Common myeloid progenitor, CD34-positive (primary cell): ENCODE measurements around the gene FBXW7.

Experiments used
- CTCF ChIA-PET: fragments of 350-600 bp; sonication (Branson Sonifier 250); formaldehyde crosslinking; loops from one replicate; lab custom pipeline; 2021; ENCODE audit warnings: antibody characterized with exemption; lab: Charles Lee
- POLR2A ChIA-PET: fragments of 350-600 bp; sonication (Branson Sonifier 250); formaldehyde crosslinking; loops from one replicate; lab custom pipeline; 2021; ENCODE audit warnings: antibody characterized with exemption; lab: Charles Lee
- DNase-seq, 3 donors: peaks; one replicate each; pipeline versions ENCODE4 v3.0.0 to v3.0.0-alpha.2; 2013
- H3K27ac ChIP-seq, 2 experiments: 1 replicate in 1 of 2; 2 replicates in 1 of 2; pipeline ENCODE4 v1.7.0; 2013; ENCODE audit warnings: inconsistent platforms in 2 of 2, low read length in 2 of 2, mild to moderate bottlenecking in 2 of 2, low read depth in 1 of 2, moderate library complexity in 1 of 2; ENCODE audit not compliant: severe bottlenecking in 2 of 2, insufficient read depth in 1 of 2, poor library complexity in 1 of 2
- H3K27me3 ChIP-seq, 5 experiments: replicated peaks in 2 of 5; 1 replicate in 3 of 5; 2 replicates in 2 of 5; pipeline versions ENCODE4 v1.6.1 to v1.7.0; 2013; ENCODE audit warnings: low read length in 4 of 5, mild to moderate bottlenecking in 2 of 5, moderate library complexity in 2 of 5, inconsistent platforms in 1 of 5; ENCODE audit not compliant: insufficient read depth in 5 of 5, control insufficient read depth in 4 of 5
- H3K36me3 ChIP-seq, 4 experiments: 1 replicate in 2 of 4; 2 replicates in 2 of 4; pipeline versions ENCODE4 v1.6.1 to v1.7.0; 2013; ENCODE audit warnings: low read length in 3 of 4, control low read depth in 1 of 4, mild to moderate bottlenecking in 1 of 4; ENCODE audit not compliant: control insufficient read depth in 4 of 4, insufficient read depth in 4 of 4
- H3K4me1 ChIP-seq, 4 experiments: 1 replicate in 3 of 4; 2 replicates in 1 of 4; pipeline versions ENCODE4 v1.6.1 to v1.7.1; 2013; ENCODE audit warnings: low read length in 3 of 4, mild to moderate bottlenecking in 3 of 4, control low read depth in 1 of 4, inconsistent platforms in 1 of 4, moderate library complexity in 1 of 4; ENCODE audit not compliant: control insufficient read depth in 4 of 4, insufficient read depth in 4 of 4; ENCODE audit errors: control extremely low read depth in 1 of 4
- H3K4me3 ChIP-seq, 7 experiments: 1 replicate in 4 of 7; 2 replicates in 3 of 7; pipeline versions ENCODE4 v1.5.1 to v1.7.0; 2013; ENCODE audit warnings: mild to moderate bottlenecking in 7 of 7, low read length in 6 of 7, moderate library complexity in 6 of 7, inconsistent platforms in 2 of 7, low read depth in 2 of 7, control low read depth in 1 of 7; ENCODE audit not compliant: insufficient read depth in 4 of 7, control insufficient read depth in 1 of 7; ENCODE audit errors: extremely low read depth in 1 of 7
- H3K9me3 ChIP-seq, 5 experiments: 1 replicate in 4 of 5; 2 replicates in 1 of 5; pipeline versions ENCODE4 v1.6.1 to v1.7.1; 2013; ENCODE audit warnings: low read length in 4 of 5, mild to moderate bottlenecking in 2 of 5, inconsistent platforms in 1 of 5, low read depth in 1 of 5, moderate library complexity in 1 of 5; ENCODE audit not compliant: control insufficient read depth in 4 of 5, insufficient read depth in 2 of 5; ENCODE audit errors: control extremely low read depth in 1 of 5
- WGBS: methylation state at CpG from one replicate; pipeline ENCODE4 v1.1.5; 2013; ENCODE audit not compliant: insufficient coverage; 5-methylcytosine and 5-hydroxymethylcytosine counted together

The FBXW7 gene

DNA sequence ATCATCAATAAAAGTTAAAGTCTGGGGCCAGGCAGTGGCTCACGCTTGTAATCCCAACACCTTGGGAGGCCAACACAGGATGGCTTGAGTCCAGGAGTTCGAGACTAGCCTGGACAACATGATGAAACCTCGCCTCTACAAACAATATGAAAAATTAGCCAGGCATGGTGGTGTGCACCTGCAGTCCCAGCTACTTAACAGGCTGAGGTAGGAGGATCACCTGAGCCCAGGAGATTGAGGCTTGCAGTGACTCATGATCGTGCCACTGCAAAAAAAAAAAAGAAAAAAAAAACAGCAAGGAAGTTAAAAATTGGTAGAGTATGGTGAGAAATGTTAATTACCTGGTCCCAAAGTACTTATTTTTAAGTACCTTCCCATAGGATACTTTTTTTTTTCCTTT lies 27.5 kb downstream of the FBXW7 start:
- Histone ChIP-seq H3K27me3 (no peaks in the 10 kb centered on the region), H3K36me3 (peaks cover 0 to 5% (median 2%) of the 10 kb centered on the region in 4 experiments), H3K9me3 (no peaks in the 10 kb centered on the region), H3K4me3 (no peak overlapping the region), H3K4me1 (no peaks in the 10 kb centered on the region), H3K27ac (no peak overlapping the region)
- CTCF ChIA-PET: interaction anchor here (13.4 kb wide), 1 partner anchor 131 kb away, joined by 182 read pairs; no protein-coding TSS in a partner anchor
- 97% methylated on average over 3 of the region's 4 CpGs for WGBS
- DNase-seq: no peak
- POLR2A ChIA-PET: no interaction called here

DNA sequence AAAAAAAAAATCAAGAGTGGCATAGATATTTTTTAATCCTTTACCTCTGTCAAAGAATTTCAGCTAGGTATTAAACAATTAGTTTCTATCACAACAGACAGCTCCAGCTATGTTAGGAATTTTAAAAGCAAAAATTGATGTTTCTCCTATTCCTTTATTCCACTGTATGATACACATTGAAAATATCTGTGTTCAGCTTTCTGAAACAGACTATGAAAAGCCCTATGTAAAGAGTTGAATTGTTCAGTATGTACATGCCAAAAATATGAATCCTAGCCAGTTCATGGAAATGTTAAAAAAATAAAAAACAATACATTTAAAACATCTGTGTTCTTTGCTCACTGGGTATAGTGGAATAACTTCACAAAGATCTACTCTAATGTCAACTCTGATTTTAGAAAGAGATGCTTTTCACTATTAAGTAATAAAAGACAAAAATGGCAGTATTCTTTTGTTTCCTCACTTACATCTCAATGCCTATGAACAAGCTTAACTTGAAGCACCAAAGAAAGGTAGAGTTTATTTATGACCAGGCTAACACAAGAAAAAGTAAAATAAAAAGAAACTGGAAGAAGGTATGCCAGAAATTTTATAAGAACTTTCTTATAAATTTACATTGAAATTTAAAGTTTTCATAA lies 32.1 kb downstream of the FBXW7 start:
- Histone ChIP-seq H3K27ac (no peak overlapping the region), H3K27me3 (no peaks in the 10 kb centered on the region), H3K9me3 (no peaks in the 10 kb centered on the region), H3K4me1 (peaks cover 0 to 7% (median 1%) of the 10 kb centered on the region in 4 experiments), H3K36me3 (peaks cover 0 to 5% (median 2%) of the 10 kb centered on the region in 4 experiments), H3K4me3 (no peak overlapping the region)
- no peak for DNase-seq
- ChIA-PET POLR2A (no interaction called here), CTCF (interaction anchor here (1.2 to 13.4 kb wide), 4 partner anchors 11 to 136 kb away, joined by 3 to 182 read pairs (median 16); no protein-coding TSS in a partner anchor)

DNA sequence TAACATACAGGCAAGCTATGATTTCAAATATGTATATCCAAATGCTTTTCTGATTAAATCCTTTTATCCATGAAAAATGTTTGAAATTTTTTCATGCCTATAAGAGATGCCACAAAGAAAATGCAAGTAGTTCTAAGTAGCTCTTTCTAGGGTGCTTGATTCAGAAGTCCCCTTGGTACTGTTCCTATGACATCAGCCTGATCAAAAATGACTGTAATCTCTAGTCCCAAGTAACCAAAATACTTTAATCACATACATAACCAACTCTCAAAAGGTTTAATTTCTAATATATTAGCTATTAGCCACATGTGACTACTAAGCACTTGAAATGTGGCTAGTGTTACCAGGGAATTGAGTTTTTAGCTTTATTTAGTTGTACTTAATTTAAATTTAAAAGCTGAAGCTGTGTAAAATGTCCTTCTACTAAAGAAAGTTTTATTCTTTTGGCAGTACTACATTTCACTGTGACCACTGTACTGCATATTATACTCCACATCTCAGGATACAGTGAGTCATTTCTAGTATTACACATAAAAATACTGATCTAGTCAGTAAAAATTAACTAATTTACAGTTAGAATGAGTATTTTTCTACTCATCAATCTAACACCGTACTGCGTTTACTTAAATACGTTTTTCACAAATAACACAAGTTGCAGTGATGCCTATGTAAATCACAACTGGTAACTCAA lies 33.9 kb downstream of the FBXW7 start:
- Histone ChIP-seq H3K27ac (no peak overlapping the region), H3K9me3 (no peaks in the 10 kb centered on the region), H3K27me3 (no peaks in the 10 kb centered on the region), H3K4me3 (no peak overlapping the region), H3K36me3 (no peaks in the 10 kb centered on the region), H3K4me1 (peaks cover 0 to 7% (median 1%) of the 10 kb centered on the region in 4 experiments)
- no peak for DNase-seq
- ChIA-PET POLR2A (interaction anchor here (0.6 kb wide), 1 partner anchor 10 kb away, joined by 3 read pairs; no protein-coding TSS in a partner anchor), CTCF (interaction anchor here (0.7 to 13.4 kb wide), 21 partner anchors 10 to 286 kb away, joined by 3 to 182 read pairs (median 5); partner anchors contain the start of gene FBXW7)
- WGBS: no CpG with 5 or more reads among the region's 3 CpGs

DNA sequence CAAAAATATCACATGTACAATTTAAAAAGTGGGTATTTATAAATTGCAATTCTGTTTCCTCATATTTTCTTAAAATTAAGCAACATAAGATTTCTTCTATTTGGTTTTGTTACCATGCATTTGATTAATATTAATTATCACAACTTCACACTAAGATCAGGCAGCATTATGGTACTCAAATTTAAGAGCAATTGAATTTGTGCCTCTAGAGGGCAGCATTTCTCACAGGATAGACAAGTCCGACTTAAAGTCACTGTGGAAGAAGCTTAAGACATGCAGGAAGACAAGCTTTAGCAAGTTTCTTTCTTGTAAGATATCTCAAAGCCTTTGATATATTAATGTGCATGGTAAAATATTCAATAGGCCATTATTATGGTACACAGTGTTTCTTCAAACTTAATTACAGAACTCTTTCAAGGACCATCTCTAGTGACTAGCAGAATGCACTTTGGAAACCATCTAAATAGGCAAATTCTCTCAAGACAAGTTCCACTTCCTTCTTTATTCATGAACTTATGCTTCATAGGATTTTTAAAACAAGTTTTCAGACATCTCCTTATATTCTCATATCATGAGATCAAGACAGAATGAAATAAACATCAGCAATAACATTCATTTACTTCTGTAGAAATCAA lies 35.0 kb downstream of the FBXW7 start:
- WGBS: 0% methylated on average over 1 of the region's 1 CpG
- peaks cover 0 to 7% (median 1%) of the 10 kb centered on the region in 4 experiments for H3K4me1 ChIP-seq
- no peaks in the 10 kb centered on the region for H3K9me3 ChIP-seq
- POLR2A ChIA-PET: interaction anchor here (0.5 kb wide), 1 partner anchor 43 kb away, joined by 3 read pairs; no protein-coding TSS in a partner anchor
- no peak overlapping the region for H3K27ac ChIP-seq
- no peaks in the 10 kb centered on the region for H3K27me3 ChIP-seq
- DNase-seq: peak; percentile 90 to 95 (median 92)
- H3K4me3 ChIP-seq: no peak overlapping the region
- CTCF ChIA-PET: interaction anchor here (0.6 to 13.4 kb wide), 29 partner anchors 9 to 287 kb away, joined by 3 to 182 read pairs (median 4); partner anchors contain the start of gene FBXW7
- H3K36me3 ChIP-seq: no peaks in the 10 kb centered on the region

DNA sequence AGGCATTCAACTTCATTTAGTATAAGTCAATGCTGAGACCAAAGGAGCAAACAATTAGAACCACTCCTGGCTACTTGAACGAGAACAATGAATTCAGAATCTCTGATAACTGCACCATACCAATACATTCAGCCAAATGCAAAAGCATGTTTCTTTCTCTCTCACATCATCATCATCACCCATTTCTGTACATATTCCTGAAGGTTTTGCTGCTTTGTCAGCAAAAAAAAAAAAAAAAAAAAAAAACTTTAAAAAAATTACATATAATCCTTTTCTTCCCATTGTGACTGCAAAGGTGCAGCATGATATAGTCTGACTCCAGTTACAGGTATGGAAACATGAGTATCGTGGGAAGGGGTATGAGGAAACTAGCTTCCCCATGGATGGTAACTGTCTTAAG lies 35.6 kb downstream of the FBXW7 start:
- WGBS: 100% methylated on average over 1 of the region's 2 CpGs
- H3K9me3 ChIP-seq: no peaks in the 10 kb centered on the region
- no peaks in the 10 kb centered on the region for H3K27me3 ChIP-seq
- no peaks in the 10 kb centered on the region for H3K36me3 ChIP-seq
- H3K27ac ChIP-seq: no peak overlapping the region
- POLR2A ChIA-PET: no interaction called here
- H3K4me1 ChIP-seq: peaks cover 0 to 7% (median 1%) of the 10 kb centered on the region in 4 experiments
- no peak overlapping the region for H3K4me3 ChIP-seq
- CTCF ChIA-PET: interaction anchor here (0.6 to 13.4 kb wide), 15 partner anchors 10 to 236 kb away, joined by 3 to 182 read pairs (median 5); no protein-coding TSS in a partner anchor
- DNase-seq: no peak

DNA sequence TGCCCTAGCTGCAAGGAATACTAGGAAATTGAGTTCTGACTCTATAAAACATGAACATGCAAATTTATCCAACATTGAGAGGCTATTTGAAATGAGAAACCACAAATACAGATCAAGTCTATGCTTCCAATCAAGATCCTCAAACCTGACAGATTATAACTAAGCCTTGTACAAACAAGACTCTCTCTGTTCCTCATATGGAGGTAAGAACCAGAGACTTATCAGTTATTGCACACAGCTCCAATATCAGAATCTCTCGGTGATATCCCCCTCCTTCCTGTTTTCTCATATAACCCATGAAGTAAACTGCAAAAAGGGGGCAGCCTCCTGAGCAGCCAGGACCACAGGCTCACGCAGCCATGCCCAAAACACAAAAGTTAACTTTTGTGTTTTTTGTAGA lies 36.5 kb downstream of the FBXW7 start:
- no peaks in the 10 kb centered on the region for H3K9me3 ChIP-seq
- DNase-seq: peak in 2 of 3 donors; percentile 19 to 34
- ChIA-PET POLR2A (no interaction called here), CTCF (interaction anchor here (1.0 to 13.4 kb wide), 9 partner anchors 9 to 236 kb away, joined by 3 to 182 read pairs (median 5); partner anchors contain the start of gene TMEM154)
- H3K27ac ChIP-seq: no peak overlapping the region
- H3K4me3 ChIP-seq: no peak overlapping the region
- WGBS: 60% methylated on average over 2 of the region's 2 CpGs
- H3K36me3 ChIP-seq: no peaks in the 10 kb centered on the region
- no peaks in the 10 kb centered on the region for H3K27me3 ChIP-seq
- peaks cover 0 to 7% (median 1%) of the 10 kb centered on the region in 4 experiments for H3K4me1 ChIP-seq
